Choroid plexus epithelial cell (primary cell): ENCODE results near the gene FIS1.
"Not testable (repeated sequence)": the region's sequence is repeated elsewhere in the genome, so short reads cannot be mapped to it uniquely, and the experiment has no call there.

Experiments used
- DNase-seq: peaks from one replicate; pipeline ENCODE4 v3.0.0-alpha.2; 2010; ENCODE audit warnings: low read depth
- H3K4me3 ChIP-seq: 2 replicates; pipeline ENCODE4 v1.5.1; 2011; ENCODE audit warnings: low read depth, mild to moderate bottlenecking, control low read depth, low read length, moderate library complexity
- TF ChIP-seq, protein P1 (sequence below): conservative IDR thresholded peaks from 2 replicates; pipeline ENCODE4 v1.5.1; 2011; ENCODE audit warnings: low read depth, mild to moderate bottlenecking, control low read depth, inconsistent platforms, low read length, moderate library complexity

Gene FIS1

DNA sequence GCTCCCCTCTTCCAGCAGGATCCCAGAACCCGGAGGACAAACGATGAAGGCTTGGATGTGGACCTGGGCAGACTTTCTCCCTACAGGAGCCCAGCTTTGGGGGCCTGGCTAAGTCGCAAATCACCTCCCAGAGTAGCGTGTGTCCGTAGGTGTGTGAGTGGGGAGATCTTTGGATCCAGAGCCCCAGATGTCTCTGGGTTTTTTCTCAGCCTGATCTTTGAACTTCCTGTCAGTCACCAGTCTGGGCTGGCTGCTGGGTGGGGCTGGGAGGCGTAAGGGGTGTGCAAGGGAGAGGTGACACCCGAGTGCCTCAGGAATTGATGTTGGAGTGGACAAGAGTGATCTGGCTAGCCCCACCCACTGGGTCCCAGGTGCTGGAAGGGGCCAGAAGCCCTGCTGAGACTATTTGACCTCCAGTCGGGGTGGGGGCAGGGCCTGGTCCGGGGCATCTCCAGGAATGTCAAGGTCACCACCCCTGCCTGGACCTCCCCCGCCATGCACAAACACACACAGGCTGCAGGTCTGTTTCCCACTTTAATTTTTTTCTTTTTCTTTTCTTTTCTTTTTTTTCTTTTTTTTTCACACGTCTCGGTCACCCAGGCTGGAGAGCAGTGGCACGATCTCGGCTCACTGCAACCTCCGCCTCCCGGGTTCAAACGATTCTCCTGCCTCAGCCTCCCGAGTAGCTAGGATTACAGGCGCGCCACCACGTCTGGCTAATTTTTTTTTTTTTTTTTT, 43.9 kb downstream of the FIS1 start, which contains the start of gene MOGAT3:
Gene MOGAT3, minus strand, starts transcription at position 175 of the 738 bp plus-strand sequence. CDS start 182 bp downstream, outside the sequence.
- DNase-seq: no peak
- H3K4me3 ChIP-seq: peak within 1 kb of the TSS; percentile 14
- TF ChIP-seq, protein P1, sequence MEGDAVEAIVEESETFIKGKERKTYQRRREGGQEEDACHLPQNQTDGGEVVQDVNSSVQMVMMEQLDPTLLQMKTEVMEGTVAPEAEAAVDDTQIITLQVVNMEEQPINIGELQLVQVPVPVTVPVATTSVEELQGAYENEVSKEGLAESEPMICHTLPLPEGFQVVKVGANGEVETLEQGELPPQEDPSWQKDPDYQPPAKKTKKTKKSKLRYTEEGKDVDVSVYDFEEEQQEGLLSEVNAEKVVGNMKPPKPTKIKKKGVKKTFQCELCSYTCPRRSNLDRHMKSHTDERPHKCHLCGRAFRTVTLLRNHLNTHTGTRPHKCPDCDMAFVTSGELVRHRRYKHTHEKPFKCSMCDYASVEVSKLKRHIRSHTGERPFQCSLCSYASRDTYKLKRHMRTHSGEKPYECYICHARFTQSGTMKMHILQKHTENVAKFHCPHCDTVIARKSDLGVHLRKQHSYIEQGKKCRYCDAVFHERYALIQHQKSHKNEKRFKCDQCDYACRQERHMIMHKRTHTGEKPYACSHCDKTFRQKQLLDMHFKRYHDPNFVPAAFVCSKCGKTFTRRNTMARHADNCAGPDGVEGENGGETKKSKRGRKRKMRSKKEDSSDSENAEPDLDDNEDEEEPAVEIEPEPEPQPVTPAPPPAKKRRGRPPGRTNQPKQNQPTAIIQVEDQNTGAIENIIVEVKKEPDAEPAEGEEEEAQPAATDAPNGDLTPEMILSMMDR: no peak

- TF ChIP-seq, protein P1: no peak
- no peak overlapping the region for H3K4me3 ChIP-seq
- DNase-seq: no peak
These were observed 44.4 kb downstream of the FIS1 start for GRCh38 chr7:101200504-101200861.

- not testable (repeated sequence) for H3K4me3 ChIP-seq, DNase-seq
These were observed 45.4 kb downstream of the FIS1 start for GRCh38 chr7:101199522-101199921.

DNA sequence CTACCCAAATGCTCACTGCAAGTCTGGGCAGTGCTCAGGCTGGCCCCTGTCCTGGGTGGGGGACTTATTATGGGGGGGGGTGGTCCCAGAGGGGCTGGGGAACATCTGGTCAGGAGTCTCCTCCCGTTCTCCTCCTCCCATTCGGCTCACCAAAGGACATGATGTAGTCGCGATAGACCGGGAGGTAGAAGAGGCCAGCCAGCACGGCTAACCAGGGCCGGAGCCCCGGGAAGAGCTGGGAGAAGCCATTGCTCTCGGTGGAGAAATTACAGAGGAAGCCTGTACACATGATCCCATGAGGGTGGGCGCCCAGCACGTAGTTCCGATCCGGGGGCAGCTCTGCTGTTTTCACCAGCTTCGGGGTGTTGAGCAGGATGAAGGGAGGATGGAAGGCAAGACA, 46.4 kb downstream of the FIS1 start:
- no peak overlapping the region for H3K4me3 ChIP-seq
- no peak for DNase-seq
- TF ChIP-seq, protein P1: no peak

GRCh38 chr7:101197991-101198390, 46.9 kb downstream of the FIS1 start:
- TF ChIP-seq, protein P1: no peak
- DNase-seq: no peak
- no peak overlapping the region for H3K4me3 ChIP-seq

GRCh38 chr7:101195884-101196283, 49.0 kb downstream of the FIS1 start:
- H3K4me3 ChIP-seq: no peak overlapping the region
- DNase-seq: no peak
- TF ChIP-seq, protein P1: no peak
